Thyroid gland (tissue), 4 donors: ENCODE results near the gene TBC1D1. TPM values are rescaled to one million over a fixed set of nuclear protein-coding genes. Genes with fewer than 3 reads are reported as not detected.

Experiments used
- DNase-seq, 2 donors: peaks; one replicate each; pipeline ENCODE4 v3.0.0-alpha.2; 2019
- H3K27ac ChIP-seq, 3 donors: fragments of 200-600 bp; sonication (generic); 1 replicate in 2 of 3; 2 replicates in 1 of 3; pipeline ENCODE4 v1.5.1; 2016 to 2019; ENCODE audit warnings: mild to moderate bottlenecking in 1 of 3, moderate library complexity in 1 of 3
- H3K27me3 ChIP-seq: fragments of 200-600 bp; sonication (generic); one replicate; pipeline ENCODE4 v1.5.1; 2019
- H3K36me3 ChIP-seq, 2 donors: fragments of 200-600 bp; sonication (generic); one replicate each; pipeline ENCODE4 v1.5.1; 2016 to 2019
- H3K4me1 ChIP-seq, 2 donors: fragments of 200-600 bp; sonication (generic); one replicate each; pipeline ENCODE4 v1.5.1; 2017 to 2019
- H3K4me3 ChIP-seq, 3 donors: fragments of 200-600 bp; sonication (generic); replicated peaks in 1 of 3; 1 replicate in 2 of 3; 2 replicates in 1 of 3; pipeline ENCODE4 v1.5.1; 2016; ENCODE audit warnings: mild to moderate bottlenecking in 1 of 3
- H3K9me3 ChIP-seq: fragments of 200-600 bp; sonication (generic); one replicate; pipeline ENCODE4 v1.5.1; 2017
- POLR2A ChIP-seq, 2 donors: fragments of 450-650 bp; IDR thresholded peaks; one replicate each; pipeline ENCODE4 v1.6.1; 2017; ENCODE audit warnings: antibody characterized with exemption in 2 of 2, mild to moderate bottlenecking in 2 of 2, moderate library complexity in 1 of 2
- WGBS, 2 donors: methylation state at CpG; one replicate each; pipeline ENCODE4 v1.1.5; 2017; 5-methylcytosine and 5-hydroxymethylcytosine counted together
- intact Hi-C: fragments of 100-400 bp; cut with DNase I; formaldehyde crosslinking; loops from one replicate; pipeline ENCODE4 v1.15.1; 2023
- total RNA-seq, 4 donors: library from RNA; depleted of rRNA; stranded (reverse); fragments of >200 nt; gene quantifications; one replicate each; pipeline ENCODE4 v1.2.3, GENCODE V29; 2016
- TF ChIP-seq, protein P1 (sequence below), 6 experiments: fragments of 200-600 bp in 3 of 6; fragments of 450-650 bp in 3 of 6; sonication (generic) in 3 of 6; IDR thresholded peaks; one replicate each; pipeline ENCODE4 v1.5.1; 2016 to 2019; ENCODE audit warnings: antibody characterized with exemption in 6 of 6, mild to moderate bottlenecking in 2 of 6, inconsistent platforms in 1 of 6, moderate library complexity in 1 of 6

The TBC1D1 gene
- total RNA-seq, 4 donors from 2014 or later: 192 to 284 (median 230) TPM

DNA sequence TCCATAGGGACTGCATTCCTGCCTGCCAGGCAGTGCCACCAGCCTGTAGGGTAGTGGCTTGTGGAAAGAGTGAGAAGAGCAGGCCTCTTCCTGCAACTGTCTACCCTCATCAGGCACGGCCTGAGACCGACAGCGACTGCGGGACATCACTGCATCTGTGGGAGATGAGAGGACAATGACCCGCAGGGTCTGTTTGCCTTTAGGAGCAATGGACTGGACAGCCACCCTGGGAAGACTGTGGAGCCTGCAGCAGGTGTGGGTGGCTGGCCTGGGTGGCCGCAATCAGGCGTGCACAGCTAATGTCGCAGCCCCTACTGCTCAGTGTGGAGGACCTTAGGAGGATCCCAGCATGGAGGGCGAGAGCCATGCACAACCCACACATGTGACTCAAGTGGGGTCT is 297.3 kb downstream of the TBC1D1 start:
- Histone ChIP-seq H3K4me3 (no peak overlapping the region), H3K27ac (no peak overlapping the region)
- intact Hi-C loops: no loop called here

DNA sequence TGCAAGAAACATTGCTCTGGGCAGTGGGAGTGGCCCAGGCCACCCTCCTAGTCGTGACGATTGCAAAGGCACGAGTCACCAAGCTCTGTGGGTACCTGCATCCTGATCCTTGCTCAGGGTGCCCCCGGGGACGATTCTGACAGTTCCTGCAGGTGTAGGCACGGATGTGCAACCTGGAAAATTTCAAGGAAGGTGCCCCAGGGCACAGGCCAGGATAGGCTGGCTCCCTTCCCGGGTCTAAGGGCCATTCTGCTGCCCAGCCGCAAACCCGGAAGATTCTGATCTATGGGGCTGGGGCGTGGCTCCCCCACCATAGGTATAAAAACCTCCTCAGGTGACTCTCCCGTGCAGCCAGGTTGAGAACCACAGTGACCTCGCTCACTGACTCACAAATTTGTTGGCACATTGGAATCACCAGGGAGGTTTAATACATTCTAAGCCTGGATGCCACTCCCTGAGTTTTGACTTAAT is 297.8 kb downstream of the TBC1D1 start:
- no peak for TF ChIP-seq POLR2A (IDR thresholded peaks at IDR 0.05)
- TF ChIP-seq, protein P1, sequence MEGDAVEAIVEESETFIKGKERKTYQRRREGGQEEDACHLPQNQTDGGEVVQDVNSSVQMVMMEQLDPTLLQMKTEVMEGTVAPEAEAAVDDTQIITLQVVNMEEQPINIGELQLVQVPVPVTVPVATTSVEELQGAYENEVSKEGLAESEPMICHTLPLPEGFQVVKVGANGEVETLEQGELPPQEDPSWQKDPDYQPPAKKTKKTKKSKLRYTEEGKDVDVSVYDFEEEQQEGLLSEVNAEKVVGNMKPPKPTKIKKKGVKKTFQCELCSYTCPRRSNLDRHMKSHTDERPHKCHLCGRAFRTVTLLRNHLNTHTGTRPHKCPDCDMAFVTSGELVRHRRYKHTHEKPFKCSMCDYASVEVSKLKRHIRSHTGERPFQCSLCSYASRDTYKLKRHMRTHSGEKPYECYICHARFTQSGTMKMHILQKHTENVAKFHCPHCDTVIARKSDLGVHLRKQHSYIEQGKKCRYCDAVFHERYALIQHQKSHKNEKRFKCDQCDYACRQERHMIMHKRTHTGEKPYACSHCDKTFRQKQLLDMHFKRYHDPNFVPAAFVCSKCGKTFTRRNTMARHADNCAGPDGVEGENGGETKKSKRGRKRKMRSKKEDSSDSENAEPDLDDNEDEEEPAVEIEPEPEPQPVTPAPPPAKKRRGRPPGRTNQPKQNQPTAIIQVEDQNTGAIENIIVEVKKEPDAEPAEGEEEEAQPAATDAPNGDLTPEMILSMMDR (IDR thresholded peaks at IDR 0.05): no peak
- no peak for DNase-seq
- 82 to 100% methylated on average over 1 to 12 of the region's 12 CpGs for WGBS, 2 donors
- Histone ChIP-seq H3K27ac (no peak overlapping the region), H3K4me3 (no peak overlapping the region), H3K9me3 (no peaks in the 10 kb centered on the region), H3K27me3 (no peaks in the 10 kb centered on the region), H3K36me3 (no peaks in the 10 kb centered on the region), H3K4me1 (peaks cover 10 to 28% of the 10 kb centered on the region in 2 donors)
- intact Hi-C loops: no loop called here

More for the DNA sequence above, 297.3 kb downstream of the TBC1D1 start:
- no peaks in the 10 kb centered on the region for H3K27me3 ChIP-seq
- no peaks in the 10 kb centered on the region for H3K36me3 ChIP-seq
- H3K9me3 ChIP-seq: no peaks in the 10 kb centered on the region
- 93 to 98% methylated on average over 5 to 8 of the region's 9 CpGs for WGBS, 2 donors
- H3K4me1 ChIP-seq: peaks cover 9 to 22% of the 10 kb centered on the region in 2 donors
- DNase-seq: no peak
- no peak for TF ChIP-seq POLR2A (IDR thresholded peaks at IDR 0.05)
- TF ChIP-seq, protein P1 (IDR thresholded peaks at IDR 0.05): no peak

Other genes with a start within 250 kb of the TBC1D1 start
- 100 to 1,000 TPM; 105 to 123 (median 116) TPM for gene RELL1, start 204.7 kb upstream of the TBC1D1 start, total RNA-seq
- gene PGM2, start 64.4 kb upstream of the TBC1D1 start, total RNA-seq: 10 to 100 TPM; 25.1 to 30.4 (median 25.5) TPM
- 1 to 10 TPM in 1 of 4 donors, not detected in 3; 2.0 TPM for gene PTTG2, start 69.3 kb downstream of the TBC1D1 start, total RNA-seq